ENCODE results near the gene PTPN4.
A peak's percentile ranks its signal among the peaks of the same experiment; 100 is the strongest.

Gene PTPN4

DNA sequence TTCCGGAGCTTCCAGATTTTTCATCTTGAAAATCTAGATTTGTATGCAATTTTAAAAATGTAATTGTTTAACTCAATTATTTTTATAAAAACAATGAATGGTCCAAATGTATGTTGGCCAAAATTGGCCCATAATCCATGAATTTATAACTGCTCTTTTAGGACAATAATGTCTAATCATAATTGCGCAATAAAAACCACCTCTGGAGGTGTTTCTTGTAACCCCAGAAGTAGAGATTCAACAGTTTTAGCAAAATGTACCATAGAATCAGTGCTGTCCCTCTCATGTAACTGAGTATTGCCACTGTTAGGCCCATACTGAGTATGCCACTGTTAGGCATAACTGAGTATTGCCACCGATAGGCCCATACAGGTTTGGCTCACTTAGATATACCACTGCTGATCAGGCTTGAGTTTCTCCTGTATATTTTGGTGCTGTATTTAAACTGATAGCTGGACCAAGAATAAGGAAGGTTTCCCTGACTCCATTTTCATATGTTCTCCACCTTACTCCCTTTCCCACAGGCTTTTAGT lies 182.3 kb downstream of the PTPN4 start:
- no peaks in the 10 kb centered on the region for H3K9me3 ChIP-seq (replicated peaks; ENCODE audit: insufficient read depth, low read length)
- no peak overlapping the region for H3K27ac ChIP-seq (ENCODE audit: low read length)
- H3K4me2 ChIP-seq (ENCODE audit: low read depth, low read length), result no peak overlapping the region
- H3K27me3 ChIP-seq (replicated peaks; ENCODE audit: insufficient read depth, low read length), result no peaks in the 10 kb centered on the region
- no peaks in the 10 kb centered on the region for H4K20me1 ChIP-seq (ENCODE audit: insufficient read depth, low read length)
- TF ChIP-seq EZH2phosphoT487 (IDR thresholded peaks at IDR 0.05; ENCODE audit: low read length), result no peak
- TF ChIP-seq, protein P1, sequence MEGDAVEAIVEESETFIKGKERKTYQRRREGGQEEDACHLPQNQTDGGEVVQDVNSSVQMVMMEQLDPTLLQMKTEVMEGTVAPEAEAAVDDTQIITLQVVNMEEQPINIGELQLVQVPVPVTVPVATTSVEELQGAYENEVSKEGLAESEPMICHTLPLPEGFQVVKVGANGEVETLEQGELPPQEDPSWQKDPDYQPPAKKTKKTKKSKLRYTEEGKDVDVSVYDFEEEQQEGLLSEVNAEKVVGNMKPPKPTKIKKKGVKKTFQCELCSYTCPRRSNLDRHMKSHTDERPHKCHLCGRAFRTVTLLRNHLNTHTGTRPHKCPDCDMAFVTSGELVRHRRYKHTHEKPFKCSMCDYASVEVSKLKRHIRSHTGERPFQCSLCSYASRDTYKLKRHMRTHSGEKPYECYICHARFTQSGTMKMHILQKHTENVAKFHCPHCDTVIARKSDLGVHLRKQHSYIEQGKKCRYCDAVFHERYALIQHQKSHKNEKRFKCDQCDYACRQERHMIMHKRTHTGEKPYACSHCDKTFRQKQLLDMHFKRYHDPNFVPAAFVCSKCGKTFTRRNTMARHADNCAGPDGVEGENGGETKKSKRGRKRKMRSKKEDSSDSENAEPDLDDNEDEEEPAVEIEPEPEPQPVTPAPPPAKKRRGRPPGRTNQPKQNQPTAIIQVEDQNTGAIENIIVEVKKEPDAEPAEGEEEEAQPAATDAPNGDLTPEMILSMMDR (IDR thresholded peaks at IDR 0.05; ENCODE audit: low read length), result no peak
- TF ChIP-seq EZH2 (optimal IDR thresholded peaks at IDR 0.05; ENCODE audit: low read depth, low read length), result no peak
- no peak for DNase-seq
- H3K79me2 ChIP-seq (ENCODE audit: low read length), result no peaks in the 10 kb centered on the region
- no peak overlapping the region for H2AFZ ChIP-seq (ENCODE audit: low read length)
- peaks cover 34% of the 10 kb centered on the region for H3K4me1 ChIP-seq (ENCODE audit: low read length)
- no peak overlapping the region for H3K9ac ChIP-seq (ENCODE audit: low read length)
- no peaks in the 10 kb centered on the region for H3K9me2 ChIP-seq (replicated peaks; ENCODE audit: insufficient read depth, low read length)
- H3F3A ChIP-seq (ENCODE audit: insufficient read depth, low read length), result no peaks in the 10 kb centered on the region; the same call in 1 of the 2 replicates
- H3K4me3 ChIP-seq (ENCODE audit: low read length), result no peak overlapping the region
- H3K36me3 ChIP-seq (replicated peaks; ENCODE audit: insufficient read depth, low read length), result no peaks in the 10 kb centered on the region

DNA sequence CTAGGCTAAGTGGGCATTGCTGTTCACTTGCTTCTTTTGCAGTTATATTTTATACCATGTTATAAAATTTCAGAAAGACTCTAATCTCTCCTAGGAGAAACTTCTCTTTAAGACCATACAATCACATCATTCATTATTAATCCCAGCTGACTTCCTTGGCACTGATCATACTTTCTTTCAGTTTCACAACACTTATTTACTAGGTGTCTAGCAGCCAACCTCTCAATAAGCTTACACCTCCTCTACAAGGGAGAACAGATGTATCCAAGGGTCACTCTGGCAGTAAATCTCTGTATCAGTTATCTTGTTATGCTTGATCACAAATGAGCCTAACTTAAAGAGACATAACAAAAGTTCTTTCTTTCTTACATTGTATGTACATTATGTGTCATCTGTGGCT lies 183.3 kb downstream of the PTPN4 start:
- H3K4me2 ChIP-seq (ENCODE audit: low read depth, low read length), result peak overlapping the region; percentile 10; the same call in 1 of the 2 replicates
- H3K79me2 ChIP-seq (ENCODE audit: low read length), result no peaks in the 10 kb centered on the region
- no peaks in the 10 kb centered on the region for H3K9me2 ChIP-seq (replicated peaks; ENCODE audit: insufficient read depth, low read length)
- TF ChIP-seq EZH2phosphoT487 (IDR thresholded peaks at IDR 0.05; ENCODE audit: low read length) (no peak), EZH2 (optimal IDR thresholded peaks at IDR 0.05; ENCODE audit: low read depth, low read length) (no peak)
- TF ChIP-seq, protein P1 (IDR thresholded peaks at IDR 0.05; ENCODE audit: low read length), result no peak
- H3K4me1 ChIP-seq (ENCODE audit: low read length), result peaks cover 34% of the 10 kb centered on the region
- H3K9me3 ChIP-seq (replicated peaks; ENCODE audit: insufficient read depth, low read length), result no peaks in the 10 kb centered on the region
- no peak overlapping the region for H3K9ac ChIP-seq (ENCODE audit: low read length)
- no peaks in the 10 kb centered on the region for H3K27me3 ChIP-seq (replicated peaks; ENCODE audit: insufficient read depth, low read length)
- no peak overlapping the region for H3K4me3 ChIP-seq (ENCODE audit: low read length)
- no peaks in the 10 kb centered on the region for H3K36me3 ChIP-seq (replicated peaks; ENCODE audit: insufficient read depth, low read length)
- no peak overlapping the region for H2AFZ ChIP-seq (ENCODE audit: low read length)
- H4K20me1 ChIP-seq (ENCODE audit: insufficient read depth, low read length), result no peaks in the 10 kb centered on the region
- H3K27ac ChIP-seq (ENCODE audit: low read length), result peak overlapping the region; percentile 0; the same call in 1 of the 2 replicates
- peak; percentile 57 for DNase-seq
- H3F3A ChIP-seq (ENCODE audit: insufficient read depth, low read length), result no peaks in the 10 kb centered on the region; the same call in 1 of the 2 replicates

DNA sequence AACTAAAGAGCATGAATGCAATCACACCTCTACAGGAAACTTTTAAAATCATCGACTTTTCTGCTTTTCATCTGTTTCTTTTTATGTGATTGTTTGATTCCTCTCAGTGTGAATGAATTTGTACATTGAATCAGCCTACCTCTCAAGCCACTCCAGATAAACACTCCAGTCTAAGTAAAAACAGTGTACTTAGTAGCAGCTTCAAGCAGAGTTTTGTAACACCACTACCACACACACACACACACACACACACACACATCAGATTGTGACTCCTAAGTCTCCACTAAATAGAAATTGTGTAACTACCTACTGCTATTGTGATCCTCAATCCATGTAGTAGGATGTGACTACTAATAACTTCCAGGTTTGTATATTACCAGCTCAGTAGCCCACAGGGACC lies 187.8 kb downstream of the PTPN4 start:
- no peaks in the 10 kb centered on the region for H3K27me3 ChIP-seq (replicated peaks; ENCODE audit: insufficient read depth, low read length)
- H3K4me1 ChIP-seq (ENCODE audit: low read length), result peaks cover 9% of the 10 kb centered on the region
- H3K4me2 ChIP-seq (ENCODE audit: low read depth, low read length), result no peak overlapping the region
- H3K4me3 ChIP-seq (ENCODE audit: low read length), result no peak overlapping the region
- H3K9me3 ChIP-seq (replicated peaks; ENCODE audit: insufficient read depth, low read length), result no peaks in the 10 kb centered on the region
- H4K20me1 ChIP-seq (ENCODE audit: insufficient read depth, low read length), result no peaks in the 10 kb centered on the region
- no peak overlapping the region for H3K27ac ChIP-seq (ENCODE audit: low read length)
- TF ChIP-seq EZH2phosphoT487 (IDR thresholded peaks at IDR 0.05; ENCODE audit: low read length), result no peak
- H3K9me2 ChIP-seq (replicated peaks; ENCODE audit: insufficient read depth, low read length), result no peaks in the 10 kb centered on the region
- H3K9ac ChIP-seq (ENCODE audit: low read length), result no peak overlapping the region
- no peak for DNase-seq
- no peaks in the 10 kb centered on the region for H3K79me2 ChIP-seq (ENCODE audit: low read length)
- H3K36me3 ChIP-seq (replicated peaks; ENCODE audit: insufficient read depth, low read length), result no peaks in the 10 kb centered on the region
- H3F3A ChIP-seq (ENCODE audit: insufficient read depth, low read length), result no peaks in the 10 kb centered on the region; the same call in 1 of the 2 replicates
- H2AFZ ChIP-seq (ENCODE audit: low read length), result no peak overlapping the region

DNA sequence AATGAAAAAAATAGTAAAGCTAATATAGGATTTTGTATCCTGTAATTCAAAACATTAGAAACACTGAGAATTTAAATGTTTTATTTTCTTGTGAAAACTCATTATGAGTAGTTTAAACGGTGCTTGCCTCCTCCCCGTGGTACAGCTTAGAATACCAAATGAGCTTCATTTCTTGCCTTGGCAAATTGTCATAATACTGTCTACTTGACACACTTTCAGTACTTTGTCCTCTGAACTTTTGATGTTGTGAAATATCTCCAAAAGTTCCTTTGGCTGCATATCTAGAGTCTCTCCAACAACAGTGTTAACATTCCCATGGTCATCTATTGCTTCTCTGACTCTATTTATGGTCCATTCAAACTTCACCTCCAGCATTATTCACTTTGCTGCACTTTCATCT lies 191.2 kb downstream of the PTPN4 start:
- no peaks in the 10 kb centered on the region for H3F3A ChIP-seq (ENCODE audit: insufficient read depth, low read length)
- H3K4me1 ChIP-seq (ENCODE audit: low read length), result no peaks in the 10 kb centered on the region
- H3K9me2 ChIP-seq (replicated peaks; ENCODE audit: insufficient read depth, low read length), result no peaks in the 10 kb centered on the region
- TF ChIP-seq EZH2phosphoT487 (IDR thresholded peaks at IDR 0.05; ENCODE audit: low read length) (no peak), EZH2 (optimal IDR thresholded peaks at IDR 0.05; ENCODE audit: low read depth, low read length) (no peak)
- TF ChIP-seq, protein P1 (IDR thresholded peaks at IDR 0.05; ENCODE audit: low read length), result no peak
- H3K27me3 ChIP-seq (replicated peaks; ENCODE audit: insufficient read depth, low read length), result no peaks in the 10 kb centered on the region
- no peaks in the 10 kb centered on the region for H3K9me3 ChIP-seq (replicated peaks; ENCODE audit: insufficient read depth, low read length)
- H3K27ac ChIP-seq (ENCODE audit: low read length), result no peak overlapping the region
- H3K4me2 ChIP-seq (ENCODE audit: low read depth, low read length), result no peak overlapping the region
- H3K4me3 ChIP-seq (ENCODE audit: low read length), result no peak overlapping the region
- no peak overlapping the region for H2AFZ ChIP-seq (ENCODE audit: low read length)
- H3K36me3 ChIP-seq (replicated peaks; ENCODE audit: insufficient read depth, low read length), result no peaks in the 10 kb centered on the region; the same call in 1 of the 2 replicates
- no peaks in the 10 kb centered on the region for H4K20me1 ChIP-seq (ENCODE audit: insufficient read depth, low read length)
- H3K9ac ChIP-seq (ENCODE audit: low read length), result no peak overlapping the region
- no peaks in the 10 kb centered on the region for H3K79me2 ChIP-seq (ENCODE audit: low read length)
- DNase-seq, result no peak

All from MM.1S (cell line).